PFSK-1 (cell line): ENCODE measurements around the gene HSBP1L1.

ENCODE experiments used
- POLR2AphosphoS5 ChIP-seq: IDR thresholded peaks from 2 replicates; pipeline ENCODE4 v1.6.1; 2012; ENCODE audit warnings: low read depth, mild to moderate bottlenecking, control low read depth, low read length, moderate library complexity
- TF ChIP-seq, protein P1 (sequence below), 2 experiments: IDR thresholded peaks; 2 replicates each; pipeline versions ENCODE4 v1.6.1 to v1.8.0; 2011 to 2012; ENCODE audit warnings: low read depth in 2 of 2, low read length in 2 of 2, control low read depth in 1 of 2, inconsistent platforms in 1 of 2, mild to moderate bottlenecking in 1 of 2, moderate library complexity in 1 of 2; ENCODE audit not compliant: insufficient read depth in 1 of 2

DNA sequence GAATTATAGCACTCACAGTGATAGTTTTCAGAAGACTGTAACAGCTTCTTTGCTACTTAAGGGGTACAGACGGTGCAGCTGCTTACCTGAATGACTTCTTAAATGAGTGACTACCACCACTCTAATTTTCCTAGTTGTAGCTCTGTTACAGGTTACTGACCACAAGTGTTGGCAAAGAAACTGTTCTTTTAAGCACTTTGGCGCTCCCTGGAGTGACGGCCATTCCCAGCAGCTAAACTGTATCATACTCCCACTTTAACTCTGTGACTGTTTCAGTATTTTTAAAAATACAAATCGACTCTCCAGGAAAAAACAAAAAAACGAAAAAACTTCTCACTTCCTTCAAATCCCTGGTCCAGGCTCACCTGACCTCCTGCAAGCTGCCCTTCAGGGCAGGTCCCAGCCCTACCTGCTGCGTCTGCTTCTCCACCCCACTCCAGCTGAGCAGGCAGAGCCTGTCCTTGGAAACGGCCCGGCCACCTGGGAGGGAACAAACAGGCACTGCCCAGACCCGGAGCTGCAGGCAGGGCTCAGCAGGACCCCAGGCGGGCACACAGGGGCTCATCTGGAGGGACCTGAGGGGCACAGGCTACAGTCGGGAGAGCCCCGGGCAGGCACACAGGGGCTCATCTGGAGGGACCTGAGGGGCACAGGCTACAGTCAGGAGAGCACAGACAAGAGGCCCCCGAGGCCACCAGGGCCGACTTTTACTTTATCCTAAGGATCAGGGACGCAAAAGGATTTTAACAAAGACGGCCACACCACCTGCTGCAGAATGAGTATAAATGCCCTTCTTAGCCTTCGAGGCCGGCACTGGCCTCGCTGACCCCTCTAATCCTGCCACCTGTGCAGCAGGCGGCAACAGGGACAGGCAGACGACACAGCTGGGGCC lies 37.5 kb upstream of the HSBP1L1 start:
- no peak for TF ChIP-seq POLR2AphosphoS5
- TF ChIP-seq, protein P1, sequence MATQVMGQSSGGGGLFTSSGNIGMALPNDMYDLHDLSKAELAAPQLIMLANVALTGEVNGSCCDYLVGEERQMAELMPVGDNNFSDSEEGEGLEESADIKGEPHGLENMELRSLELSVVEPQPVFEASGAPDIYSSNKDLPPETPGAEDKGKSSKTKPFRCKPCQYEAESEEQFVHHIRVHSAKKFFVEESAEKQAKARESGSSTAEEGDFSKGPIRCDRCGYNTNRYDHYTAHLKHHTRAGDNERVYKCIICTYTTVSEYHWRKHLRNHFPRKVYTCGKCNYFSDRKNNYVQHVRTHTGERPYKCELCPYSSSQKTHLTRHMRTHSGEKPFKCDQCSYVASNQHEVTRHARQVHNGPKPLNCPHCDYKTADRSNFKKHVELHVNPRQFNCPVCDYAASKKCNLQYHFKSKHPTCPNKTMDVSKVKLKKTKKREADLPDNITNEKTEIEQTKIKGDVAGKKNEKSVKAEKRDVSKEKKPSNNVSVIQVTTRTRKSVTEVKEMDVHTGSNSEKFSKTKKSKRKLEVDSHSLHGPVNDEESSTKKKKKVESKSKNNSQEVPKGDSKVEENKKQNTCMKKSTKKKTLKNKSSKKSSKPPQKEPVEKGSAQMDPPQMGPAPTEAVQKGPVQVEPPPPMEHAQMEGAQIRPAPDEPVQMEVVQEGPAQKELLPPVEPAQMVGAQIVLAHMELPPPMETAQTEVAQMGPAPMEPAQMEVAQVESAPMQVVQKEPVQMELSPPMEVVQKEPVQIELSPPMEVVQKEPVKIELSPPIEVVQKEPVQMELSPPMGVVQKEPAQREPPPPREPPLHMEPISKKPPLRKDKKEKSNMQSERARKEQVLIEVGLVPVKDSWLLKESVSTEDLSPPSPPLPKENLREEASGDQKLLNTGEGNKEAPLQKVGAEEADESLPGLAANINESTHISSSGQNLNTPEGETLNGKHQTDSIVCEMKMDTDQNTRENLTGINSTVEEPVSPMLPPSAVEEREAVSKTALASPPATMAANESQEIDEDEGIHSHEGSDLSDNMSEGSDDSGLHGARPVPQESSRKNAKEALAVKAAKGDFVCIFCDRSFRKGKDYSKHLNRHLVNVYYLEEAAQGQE (IDR thresholded peaks at IDR 0.05; ENCODE audit: insufficient read depth in 1 of 2, low read depth in 2 of 2, low read length in 2 of 2), result no peak
